GM21576 (cell line): Measurements from ENCODE around the gene SCIN.
A peak's percentile ranks its signal among the peaks of the same experiment; 100 is the strongest.
"Not testable (repeated sequence)": the region's sequence is repeated elsewhere in the genome, so short reads cannot be mapped to it uniquely, and the experiment has no call there.

Experiments
- ATAC-seq: cut with Tn5 transposase; IDR thresholded peaks from one replicate; pipeline ENCODE4 v1.9.1; 2021; ENCODE audit warnings: mild to moderate bottlenecking, moderate library complexity; ENCODE audit not compliant: unreplicated experiment

Gene SCIN

GRCh38 chr7:12610899-12611298 lies 40.4 kb downstream of the SCIN start:
- no peak for ATAC-seq

- ATAC-seq: no peak
Observed at GRCh38 chr7:12612622-12613021, 42.1 kb downstream of the SCIN start.

GRCh38 chr7:12619461-12620069 lies 49.0 kb downstream of the SCIN start:
- ATAC-seq: no peak

GRCh38 chr7:12620371-12620770 lies 49.9 kb downstream of the SCIN start:
- no peak for ATAC-seq

GRCh38 chr7:12623223-12623622 lies 52.7 kb downstream of the SCIN start:
- ATAC-seq: no peak

- peak; percentile 61 for ATAC-seq
Observed at GRCh38 chr7:12623885-12624498, 53.5 kb downstream of the SCIN start.

GRCh38 chr7:12625836-12626235 lies 55.3 kb downstream of the SCIN start:
- no peak for ATAC-seq

GRCh38 chr7:12629816-12630512 lies 59.4 kb downstream of the SCIN start:
- ATAC-seq: no peak

GRCh38 chr7:12630513-12630819 lies 59.9 kb downstream of the SCIN start:
- no peak for ATAC-seq

- no peak for ATAC-seq
Observed at GRCh38 chr7:12633582-12633981, 63.1 kb downstream of the SCIN start.

GRCh38 chr7:12635830-12636229 lies 65.3 kb downstream of the SCIN start:
- ATAC-seq: peak; percentile 73

GRCh38 chr7:12637328-12637727 lies 66.8 kb downstream of the SCIN start:
- no peak for ATAC-seq

- peak; percentile 33 for ATAC-seq
Observed at GRCh38 chr7:12637819-12638592, 67.5 kb downstream of the SCIN start.

GRCh38 chr7:12638851-12639456 lies 68.4 kb downstream of the SCIN start:
- peak; percentile 43 for ATAC-seq

GRCh38 chr7:12640299-12641096 lies 70.0 kb downstream of the SCIN start:
- no peak for ATAC-seq

- ATAC-seq: no peak
Observed at GRCh38 chr7:12641196-12641595, 70.7 kb downstream of the SCIN start.

GRCh38 chr7:12642508-12642907 lies 72.0 kb downstream of the SCIN start:
- no peak for ATAC-seq

GRCh38 chr7:12643001-12643643 lies 72.6 kb downstream of the SCIN start:
- ATAC-seq: no peak

GRCh38 chr7:12643644-12644043 lies 73.1 kb downstream of the SCIN start:
- no peak for ATAC-seq

GRCh38 chr7:12645212-12645611 lies 74.7 kb downstream of the SCIN start:
- not testable (repeated sequence) for ATAC-seq
